Parathyroid adenoma (tissue), 2 donors: ENCODE results near the gene CDH18.

Experiments
- H2AFZ ChIP-seq: fragments of 300-600 bp; sonication (generic); one replicate; pipeline ENCODE4 v1.7.0; 2017; ENCODE audit warnings: antibody characterized with exemption, mild to moderate bottlenecking
- H3K27ac ChIP-seq: fragments of 300-600 bp; sonication (generic); one replicate; pipeline ENCODE4 v1.7.0; 2017
- H3K27me3 ChIP-seq: fragments of 300-600 bp; sonication (generic); one replicate; pipeline ENCODE4 v1.7.0; 2017; ENCODE audit warnings: low read length; ENCODE audit not compliant: control insufficient read depth, insufficient read depth
- H3K36me3 ChIP-seq: fragments of 300-600 bp; sonication (generic); one replicate; pipeline ENCODE4 v1.7.0; 2017; ENCODE audit warnings: low read length; ENCODE audit not compliant: control insufficient read depth, insufficient read depth
- H3K4me1 ChIP-seq: fragments of 300-600 bp; sonication (generic); one replicate; pipeline ENCODE4 v1.7.0; 2017; ENCODE audit warnings: control low read depth
- H3K4me2 ChIP-seq: fragments of 300-600 bp; sonication (generic); one replicate; pipeline ENCODE4 v1.7.0; 2017; ENCODE audit warnings: low read length
- H3K4me3 ChIP-seq: fragments of 300-600 bp; sonication (generic); one replicate; pipeline ENCODE4 v1.7.0; 2017; ENCODE audit warnings: low read depth, low read length
- H3K79me2 ChIP-seq: fragments of 300-600 bp; sonication (generic); one replicate; pipeline ENCODE4 v1.7.0; 2017; ENCODE audit warnings: control low read depth
- H3K9ac ChIP-seq: fragments of 300-600 bp; sonication (generic); one replicate; pipeline ENCODE4 v1.7.0; 2017; ENCODE audit warnings: mild to moderate bottlenecking
- H3K9me3 ChIP-seq: fragments of 300-600 bp; sonication (generic); one replicate; pipeline ENCODE4 v1.7.0; 2017; ENCODE audit warnings: low read length; ENCODE audit not compliant: control insufficient read depth
- TF ChIP-seq, protein P1 (sequence below): fragments of 300-600 bp; sonication (generic); IDR thresholded peaks from one replicate; pipeline ENCODE4 v1.7.0; 2017; ENCODE audit warnings: antibody characterized with exemption, mild to moderate bottlenecking
- donor health status: primary hyperparathyroidism.

Gene CDH18

DNA sequence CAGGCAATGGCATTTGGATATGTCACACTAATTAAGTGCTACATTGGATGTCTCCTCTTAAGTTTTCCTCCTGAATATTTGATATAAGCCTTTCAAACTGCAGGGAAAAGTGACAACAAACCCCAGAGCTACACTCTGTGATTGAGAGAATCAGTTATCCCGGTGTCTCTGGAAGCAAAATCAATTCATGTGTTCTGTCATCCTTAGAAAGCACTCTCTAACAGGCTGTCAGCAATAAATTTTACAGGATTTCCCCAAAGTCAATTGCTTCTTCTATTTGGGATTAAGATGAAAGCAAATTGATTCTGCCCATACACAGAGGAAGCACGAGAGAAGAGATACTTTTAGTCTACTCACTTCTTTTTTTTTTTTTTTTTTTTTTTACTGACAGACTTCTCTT, 332.4 kb downstream of the CDH18 start:
- H3K4me1 ChIP-seq, result no peaks in the 10 kb centered on the region
- no peak overlapping the region for H3K9ac ChIP-seq
- H2AFZ ChIP-seq, result no peak overlapping the region
- H3K27ac ChIP-seq, result no peak overlapping the region
- no peaks in the 10 kb centered on the region for H3K27me3 ChIP-seq
- no peak overlapping the region for H3K4me3 ChIP-seq
- H3K79me2 ChIP-seq, result no peaks in the 10 kb centered on the region
- no peak overlapping the region for H3K4me2 ChIP-seq
- H3K9me3 ChIP-seq, result no peaks in the 10 kb centered on the region
- TF ChIP-seq, protein P1, sequence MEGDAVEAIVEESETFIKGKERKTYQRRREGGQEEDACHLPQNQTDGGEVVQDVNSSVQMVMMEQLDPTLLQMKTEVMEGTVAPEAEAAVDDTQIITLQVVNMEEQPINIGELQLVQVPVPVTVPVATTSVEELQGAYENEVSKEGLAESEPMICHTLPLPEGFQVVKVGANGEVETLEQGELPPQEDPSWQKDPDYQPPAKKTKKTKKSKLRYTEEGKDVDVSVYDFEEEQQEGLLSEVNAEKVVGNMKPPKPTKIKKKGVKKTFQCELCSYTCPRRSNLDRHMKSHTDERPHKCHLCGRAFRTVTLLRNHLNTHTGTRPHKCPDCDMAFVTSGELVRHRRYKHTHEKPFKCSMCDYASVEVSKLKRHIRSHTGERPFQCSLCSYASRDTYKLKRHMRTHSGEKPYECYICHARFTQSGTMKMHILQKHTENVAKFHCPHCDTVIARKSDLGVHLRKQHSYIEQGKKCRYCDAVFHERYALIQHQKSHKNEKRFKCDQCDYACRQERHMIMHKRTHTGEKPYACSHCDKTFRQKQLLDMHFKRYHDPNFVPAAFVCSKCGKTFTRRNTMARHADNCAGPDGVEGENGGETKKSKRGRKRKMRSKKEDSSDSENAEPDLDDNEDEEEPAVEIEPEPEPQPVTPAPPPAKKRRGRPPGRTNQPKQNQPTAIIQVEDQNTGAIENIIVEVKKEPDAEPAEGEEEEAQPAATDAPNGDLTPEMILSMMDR, result no peak
- H3K36me3 ChIP-seq, result no peaks in the 10 kb centered on the region

GRCh38 chr5:19638461-19638860, 349.5 kb downstream of the CDH18 start:
- H3K79me2 ChIP-seq, result no peaks in the 10 kb centered on the region
- H3K4me2 ChIP-seq, result no peak overlapping the region
- TF ChIP-seq, protein P1, result no peak
- no peak overlapping the region for H3K27ac ChIP-seq
- H3K9ac ChIP-seq, result no peak overlapping the region
- H2AFZ ChIP-seq, result no peak overlapping the region
- no peak overlapping the region for H3K4me3 ChIP-seq
- H3K36me3 ChIP-seq, result no peaks in the 10 kb centered on the region
- H3K4me1 ChIP-seq, result no peaks in the 10 kb centered on the region
- H3K27me3 ChIP-seq, result no peaks in the 10 kb centered on the region
- no peaks in the 10 kb centered on the region for H3K9me3 ChIP-seq

DNA sequence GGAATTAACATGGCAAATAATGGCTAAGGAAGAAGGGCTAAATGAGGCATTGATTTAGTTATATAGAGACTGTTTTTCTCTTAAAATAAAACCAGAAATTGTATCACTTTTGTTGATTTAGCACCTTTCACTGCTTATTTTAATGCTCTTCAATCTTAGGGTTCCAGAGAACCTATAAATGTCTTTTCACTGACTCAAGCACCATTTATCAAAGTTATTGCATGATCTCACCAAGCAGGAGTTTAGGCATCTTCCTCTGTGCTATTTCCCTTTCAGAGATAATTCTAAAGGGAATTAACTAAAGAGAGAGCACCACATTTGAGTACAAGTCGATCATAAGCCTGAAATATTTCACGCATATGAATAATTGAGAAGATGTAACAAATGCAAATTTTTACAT, 357.1 kb downstream of the CDH18 start:
- no peaks in the 10 kb centered on the region for H3K27me3 ChIP-seq
- no peak overlapping the region for H3K27ac ChIP-seq
- no peaks in the 10 kb centered on the region for H3K9me3 ChIP-seq
- no peak overlapping the region for H3K9ac ChIP-seq
- H3K4me3 ChIP-seq, result no peak overlapping the region
- no peak overlapping the region for H2AFZ ChIP-seq
- TF ChIP-seq, protein P1, result no peak
- H3K4me1 ChIP-seq, result no peaks in the 10 kb centered on the region
- no peak overlapping the region for H3K4me2 ChIP-seq
- no peaks in the 10 kb centered on the region for H3K36me3 ChIP-seq
- no peaks in the 10 kb centered on the region for H3K79me2 ChIP-seq

GRCh38 chr5:19626211-19626610, 361.8 kb downstream of the CDH18 start:
- H3K27ac ChIP-seq, result no peak overlapping the region
- TF ChIP-seq, protein P1, result no peak
- H3K27me3 ChIP-seq, result no peaks in the 10 kb centered on the region
- no peak overlapping the region for H2AFZ ChIP-seq
- H3K79me2 ChIP-seq, result no peaks in the 10 kb centered on the region
- no peaks in the 10 kb centered on the region for H3K36me3 ChIP-seq
- no peak overlapping the region for H3K9ac ChIP-seq
- no peaks in the 10 kb centered on the region for H3K9me3 ChIP-seq
- no peaks in the 10 kb centered on the region for H3K4me1 ChIP-seq
- H3K4me2 ChIP-seq, result no peak overlapping the region
- no peak overlapping the region for H3K4me3 ChIP-seq

GRCh38 chr5:19625562-19625961, 362.4 kb downstream of the CDH18 start:
- H3K9ac ChIP-seq, result no peak overlapping the region
- no peak overlapping the region for H3K4me3 ChIP-seq
- H3K79me2 ChIP-seq, result no peaks in the 10 kb centered on the region
- no peaks in the 10 kb centered on the region for H3K36me3 ChIP-seq
- H2AFZ ChIP-seq, result no peak overlapping the region
- no peaks in the 10 kb centered on the region for H3K9me3 ChIP-seq
- H3K27ac ChIP-seq, result no peak overlapping the region
- no peaks in the 10 kb centered on the region for H3K27me3 ChIP-seq
- no peaks in the 10 kb centered on the region for H3K4me1 ChIP-seq
- TF ChIP-seq, protein P1, result no peak
- no peak overlapping the region for H3K4me2 ChIP-seq
